ENCODE measurements around the gene STXBP4. TPM values are rescaled to one million over a fixed set of nuclear protein-coding genes. Genes with fewer than 3 reads are reported as not detected.

The STXBP4 gene
- total RNA-seq, 1 experiment from 2014 or later = 16.5 TPM

DNA sequence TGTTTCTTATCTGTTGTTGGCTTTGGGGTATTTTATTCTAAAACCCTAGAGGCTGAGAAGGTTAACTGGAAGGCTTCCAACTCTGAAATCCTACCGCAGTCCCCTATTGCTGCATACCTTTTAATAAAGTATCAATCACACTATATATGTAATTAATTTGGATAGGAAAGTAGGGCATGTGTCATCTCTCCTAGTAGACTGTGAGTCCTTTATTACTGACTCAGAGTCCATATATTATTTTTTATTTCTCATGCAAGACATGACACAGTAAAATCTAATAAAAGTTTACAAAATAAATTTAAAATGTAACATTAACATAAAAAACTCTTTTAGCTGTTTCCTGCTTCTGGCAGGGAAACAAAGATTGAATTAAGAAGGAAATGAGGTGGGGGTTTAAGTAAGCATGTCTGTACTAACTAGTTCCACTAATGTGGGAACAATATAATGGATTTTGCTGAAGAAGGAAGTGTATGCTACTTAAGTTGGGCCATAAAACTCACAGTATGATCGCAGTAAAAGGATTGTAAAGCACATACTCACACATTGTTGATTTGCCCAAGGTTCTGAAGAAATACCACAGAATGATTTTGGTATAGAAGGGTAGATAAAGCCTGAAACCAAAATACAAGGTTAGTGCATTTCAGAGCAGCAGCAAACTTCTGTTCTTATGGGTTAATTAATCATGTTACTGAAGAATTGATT lies 198.6 kb downstream of the STXBP4 start:
- Histone ChIP-seq H3T11ph (ENCODE audit: low read length) (no peak overlapping the region), H2AFZ (ENCODE audit: low read length) (no peak overlapping the region), H3K9me3 (ENCODE audit: control insufficient read depth, low read depth, low read length) (no peaks in the 10 kb centered on the region), H3K14ac (ENCODE audit: insufficient read depth, low read length) (no peak overlapping the region), H3K23ac (ENCODE audit: insufficient read length, low read depth, low read length) (no peak overlapping the region), H3K23me2 (ENCODE audit: insufficient read length, low read depth, low read length, poor library complexity, severe bottlenecking) (no peaks in the 10 kb centered on the region), H4K5ac (ENCODE audit: insufficient read length, low read depth, low read length) (no peak overlapping the region), H2BK20ac (ENCODE audit: low read depth, low read length, poor library complexity, severe bottlenecking) (no peak overlapping the region), H4K91ac (ENCODE audit: insufficient read length, low read depth, low read length) (no peak overlapping the region), H2BK12ac (ENCODE audit: insufficient read length, low read depth, low read length) (no peak overlapping the region), H3K18ac (ENCODE audit: insufficient read length, low read depth, low read length) (no peak overlapping the region), H4K20me1 (ENCODE audit: control insufficient read depth, insufficient read depth, insufficient read length) (no peaks in the 10 kb centered on the region), H3K27me3 (ENCODE audit: insufficient read depth, low read length) (no peaks in the 10 kb centered on the region), H2BK15ac (ENCODE audit: low read depth, low read length) (no peak overlapping the region), H2BK5ac (ENCODE audit: insufficient read length, low read length) (no peak overlapping the region), H2AK5ac (ENCODE audit: insufficient read length, low read length) (no peak overlapping the region), H3K4ac (ENCODE audit: low read depth, low read length) (no peak overlapping the region), H3K56ac (ENCODE audit: insufficient read length, low read depth, low read length) (no peak overlapping the region), H3K79me2 (ENCODE audit: insufficient read depth, low read length) (no peaks in the 10 kb centered on the region), H3K27ac (ENCODE audit: insufficient read length, low read depth, low read length) (no peak overlapping the region), H3K9ac (ENCODE audit: extremely low read depth, insufficient read length, low read length) (no peak overlapping the region), H3K79me1 (ENCODE audit: insufficient read depth, low read depth, low read length, poor library complexity, severe bottlenecking) (no peaks in the 10 kb centered on the region), H4K8ac (replicated peaks; ENCODE audit: insufficient read length, low read depth, low read length) (no peak overlapping the region), H3K4me1 (ENCODE audit: insufficient read depth, low read length) (no peaks in the 10 kb centered on the region), H3K4me2 (ENCODE audit: insufficient read depth, insufficient read length, low read length) (no peak overlapping the region), H2BK120ac (ENCODE audit: low read depth, low read length, poor library complexity, severe bottlenecking) (no peak overlapping the region)
- no peaks in the 10 kb centered on the region for H3K36me3 Mint-ChIP-seq (ENCODE audit: insufficient read depth in 1 of 3, low read depth in 3 of 3)
- H3K4me3 Mint-ChIP-seq = no peak overlapping the region
- H3K4me1 Mint-ChIP-seq = no peaks in the 10 kb centered on the region
- TF ChIP-seq, protein P1, sequence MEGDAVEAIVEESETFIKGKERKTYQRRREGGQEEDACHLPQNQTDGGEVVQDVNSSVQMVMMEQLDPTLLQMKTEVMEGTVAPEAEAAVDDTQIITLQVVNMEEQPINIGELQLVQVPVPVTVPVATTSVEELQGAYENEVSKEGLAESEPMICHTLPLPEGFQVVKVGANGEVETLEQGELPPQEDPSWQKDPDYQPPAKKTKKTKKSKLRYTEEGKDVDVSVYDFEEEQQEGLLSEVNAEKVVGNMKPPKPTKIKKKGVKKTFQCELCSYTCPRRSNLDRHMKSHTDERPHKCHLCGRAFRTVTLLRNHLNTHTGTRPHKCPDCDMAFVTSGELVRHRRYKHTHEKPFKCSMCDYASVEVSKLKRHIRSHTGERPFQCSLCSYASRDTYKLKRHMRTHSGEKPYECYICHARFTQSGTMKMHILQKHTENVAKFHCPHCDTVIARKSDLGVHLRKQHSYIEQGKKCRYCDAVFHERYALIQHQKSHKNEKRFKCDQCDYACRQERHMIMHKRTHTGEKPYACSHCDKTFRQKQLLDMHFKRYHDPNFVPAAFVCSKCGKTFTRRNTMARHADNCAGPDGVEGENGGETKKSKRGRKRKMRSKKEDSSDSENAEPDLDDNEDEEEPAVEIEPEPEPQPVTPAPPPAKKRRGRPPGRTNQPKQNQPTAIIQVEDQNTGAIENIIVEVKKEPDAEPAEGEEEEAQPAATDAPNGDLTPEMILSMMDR (conservative IDR thresholded peaks at IDR 0.05) = no peak
- no CpG with 5 or more reads among the region's 2 CpGs for WGBS (ENCODE audit: extremely low coverage, insufficient read length, low lambda C conversion rate)
- H3K27ac Mint-ChIP-seq = no peak overlapping the region; a peak in 1 of 7 replicates
- no peaks in the 10 kb centered on the region for H3K27me3 Mint-ChIP-seq (ENCODE audit: low read depth)
- no peaks in the 10 kb centered on the region; a peak in 1 of 5 replicates for H3K9me3 Mint-ChIP-seq
- DNase-seq = no peak

All from H9 (cell line).